NCI-H1417 (cell line): ENCODE data around the gene FBXW5.

Experiments
- DNase-seq, 3 experiments: peaks; one replicate each; lab custom pipeline; 2025; lab: John Stamatoyannopoulos, UW

The FBXW5 gene

DNA sequence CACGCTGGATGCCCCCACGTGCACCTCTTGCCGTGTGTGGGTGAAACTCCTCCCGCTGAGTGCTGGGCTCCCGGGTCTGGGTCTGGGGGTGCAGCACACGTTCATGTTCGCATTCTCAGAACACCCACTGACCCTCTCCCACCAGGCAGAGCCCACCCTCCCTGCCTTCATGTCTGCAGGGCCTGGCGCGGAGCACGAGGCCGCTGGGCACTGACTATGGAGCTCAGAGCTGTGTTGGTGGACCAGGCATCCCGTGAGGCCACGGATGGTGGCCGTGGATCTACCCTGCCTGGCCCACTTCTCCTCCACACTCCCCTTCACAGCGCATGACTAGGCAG is 16.4 kb upstream of the FBXW5 start:
- no peak for DNase-seq

GRCh38 chr9:136960212-136960937 is 15.8 kb upstream of the FBXW5 start:
- DNase-seq, result no peak

DNA sequence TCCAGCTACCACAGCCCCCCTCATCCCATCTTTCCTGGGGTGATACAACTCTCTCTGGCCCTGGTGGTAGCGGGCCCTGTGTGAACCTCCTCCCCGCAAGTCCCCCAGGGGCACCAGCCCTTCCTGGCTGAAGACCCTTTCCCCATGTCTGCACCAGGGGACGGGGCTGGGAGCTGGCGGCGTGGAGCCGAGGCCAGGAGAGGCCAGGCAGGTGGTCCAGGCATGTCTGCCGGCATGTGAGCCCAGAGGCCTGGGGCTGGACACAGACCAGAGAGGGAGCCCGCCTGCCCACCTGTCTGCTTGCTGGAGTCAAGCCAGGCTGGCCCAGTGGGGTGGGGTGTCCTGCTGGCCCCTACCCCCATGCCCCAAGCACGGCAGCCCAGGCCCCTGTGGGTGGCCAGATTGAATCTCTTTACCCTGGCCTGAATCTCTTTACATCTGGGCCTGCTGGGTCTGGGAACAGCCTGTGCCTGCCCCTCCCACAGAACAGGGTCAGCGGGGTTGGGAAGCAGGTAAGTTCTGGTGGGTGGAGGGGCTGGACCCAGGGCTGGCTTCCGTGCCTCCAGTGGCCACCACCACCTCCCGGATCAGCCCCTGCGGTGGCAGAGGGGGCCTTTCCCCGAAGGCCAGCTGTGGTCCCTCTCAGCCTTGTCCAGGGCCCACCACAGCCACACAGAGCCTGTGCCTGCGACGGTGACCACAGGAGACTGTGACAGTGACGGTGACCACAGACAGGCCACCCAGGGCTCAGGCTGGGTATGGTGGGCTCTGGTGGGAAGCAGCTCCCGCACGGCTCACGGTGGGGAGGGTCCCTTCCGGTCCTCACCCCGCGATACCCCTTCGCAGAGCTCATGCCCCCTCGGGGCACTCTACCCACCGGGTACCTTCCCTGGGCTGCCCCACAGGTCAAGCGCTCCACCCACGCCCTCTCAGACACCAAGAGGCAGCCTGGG is 14.6 kb upstream of the FBXW5 start:
- no peak for DNase-seq

- DNase-seq, result no peak
Observed at GRCh38 chr9:136958473-136958872, 13.9 kb upstream of the FBXW5 start.

DNA sequence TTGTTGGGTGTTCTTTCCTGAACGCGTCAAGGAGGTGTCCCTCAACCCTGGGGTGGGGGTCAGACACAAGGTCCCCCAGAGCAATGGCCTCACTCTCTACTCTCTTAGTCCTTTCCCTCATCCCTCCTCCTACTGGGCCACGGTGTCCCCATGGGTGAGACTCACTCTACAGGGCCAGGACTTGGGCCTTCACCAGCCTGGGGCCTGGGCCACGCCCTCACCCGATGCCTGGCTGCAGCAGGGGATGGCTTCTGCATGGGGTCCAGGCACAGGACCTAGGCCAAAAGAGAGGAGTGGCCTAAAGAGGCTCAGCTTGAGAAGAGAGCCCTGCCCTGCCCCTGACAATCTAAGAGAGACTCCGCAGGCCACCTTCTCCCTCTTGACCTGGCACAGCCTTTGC is 13.4 kb upstream of the FBXW5 start:
- DNase-seq, result no peak

DNA sequence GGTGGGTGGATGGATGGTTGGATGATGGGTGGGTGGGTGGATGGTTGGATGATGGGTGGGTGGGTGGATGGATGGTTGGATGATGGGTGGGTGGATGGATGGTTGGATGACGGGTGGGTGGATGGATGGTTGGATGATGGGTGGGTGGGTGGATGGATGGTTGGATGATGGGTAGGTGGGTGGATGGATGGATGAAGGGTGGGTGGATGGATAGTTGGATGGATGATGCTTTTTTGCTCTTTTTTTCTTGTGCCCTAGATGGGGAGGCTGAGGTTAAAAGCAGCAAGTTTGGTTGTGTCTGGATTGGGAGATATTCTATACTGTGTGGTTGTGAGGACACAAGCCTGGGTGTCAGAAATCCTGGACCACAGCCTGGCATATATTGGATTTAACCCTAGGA is 12.9 kb upstream of the FBXW5 start:
- DNase-seq, result no peak

DNA sequence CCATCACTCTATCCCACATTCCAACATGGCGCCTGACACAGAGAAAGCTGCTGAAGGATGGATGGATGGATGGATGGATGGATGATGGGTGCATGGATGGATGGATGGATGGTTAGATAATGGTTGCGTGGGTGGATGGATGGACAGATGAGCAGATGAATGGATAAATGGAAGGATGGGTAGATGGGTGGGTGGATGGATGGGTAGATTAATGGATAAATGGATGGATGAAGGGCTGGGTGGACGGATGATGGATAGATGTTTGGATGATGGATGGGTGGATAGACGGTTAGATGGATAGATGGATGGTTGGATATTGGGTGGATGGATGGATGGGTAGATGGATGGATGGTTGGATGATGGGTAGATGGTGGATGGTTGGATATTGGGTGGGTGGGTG is 12.1 kb upstream of the FBXW5 start:
- no peak for DNase-seq

GRCh38 chr9:136955943-136956335 is 11.4 kb upstream of the FBXW5 start:
- no peak for DNase-seq

DNA sequence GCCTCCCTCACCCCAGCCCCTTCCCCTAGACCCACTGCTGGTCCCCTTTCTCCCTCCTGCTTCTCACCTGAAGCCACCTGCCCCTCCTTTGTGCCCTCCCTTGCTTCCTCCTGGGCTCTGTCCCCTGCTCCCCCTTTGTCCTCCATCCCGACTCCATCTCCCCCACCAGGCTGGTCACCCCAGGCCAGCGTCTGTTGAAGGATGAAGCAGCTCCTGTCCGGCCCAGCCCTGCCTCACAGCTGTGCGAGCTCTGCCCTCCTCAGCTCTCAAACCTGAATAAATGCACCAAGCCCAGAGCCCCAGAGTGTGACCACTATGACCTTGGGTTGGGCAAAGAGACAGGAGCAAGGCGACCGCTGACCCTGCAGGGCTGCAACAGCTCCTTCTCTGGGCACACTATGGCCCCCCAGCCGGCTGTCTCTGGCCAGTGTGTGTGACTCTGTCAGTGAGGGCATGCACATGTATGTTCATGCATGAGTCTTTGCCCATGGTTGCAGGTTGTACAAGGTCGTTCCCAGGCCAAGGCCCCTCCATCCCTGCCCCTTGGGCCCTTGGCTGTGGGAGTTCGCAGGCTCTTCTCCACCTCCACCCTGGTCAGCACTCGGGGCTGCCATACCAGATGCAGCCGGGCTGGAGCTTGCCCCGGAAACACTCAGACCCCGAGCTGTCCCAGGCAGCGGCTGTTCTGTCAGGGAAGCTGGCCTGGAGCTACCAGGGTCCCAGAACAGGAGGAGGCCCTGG is 10.8 kb upstream of the FBXW5 start:
- no peak for DNase-seq

GRCh38 chr9:136954270-136955083 is 9.9 kb upstream of the FBXW5 start:
- DNase-seq, result no peak

- no peak for DNase-seq
Observed at GRCh38 chr9:136953771-136954269, 9.3 kb upstream of the FBXW5 start.

DNA sequence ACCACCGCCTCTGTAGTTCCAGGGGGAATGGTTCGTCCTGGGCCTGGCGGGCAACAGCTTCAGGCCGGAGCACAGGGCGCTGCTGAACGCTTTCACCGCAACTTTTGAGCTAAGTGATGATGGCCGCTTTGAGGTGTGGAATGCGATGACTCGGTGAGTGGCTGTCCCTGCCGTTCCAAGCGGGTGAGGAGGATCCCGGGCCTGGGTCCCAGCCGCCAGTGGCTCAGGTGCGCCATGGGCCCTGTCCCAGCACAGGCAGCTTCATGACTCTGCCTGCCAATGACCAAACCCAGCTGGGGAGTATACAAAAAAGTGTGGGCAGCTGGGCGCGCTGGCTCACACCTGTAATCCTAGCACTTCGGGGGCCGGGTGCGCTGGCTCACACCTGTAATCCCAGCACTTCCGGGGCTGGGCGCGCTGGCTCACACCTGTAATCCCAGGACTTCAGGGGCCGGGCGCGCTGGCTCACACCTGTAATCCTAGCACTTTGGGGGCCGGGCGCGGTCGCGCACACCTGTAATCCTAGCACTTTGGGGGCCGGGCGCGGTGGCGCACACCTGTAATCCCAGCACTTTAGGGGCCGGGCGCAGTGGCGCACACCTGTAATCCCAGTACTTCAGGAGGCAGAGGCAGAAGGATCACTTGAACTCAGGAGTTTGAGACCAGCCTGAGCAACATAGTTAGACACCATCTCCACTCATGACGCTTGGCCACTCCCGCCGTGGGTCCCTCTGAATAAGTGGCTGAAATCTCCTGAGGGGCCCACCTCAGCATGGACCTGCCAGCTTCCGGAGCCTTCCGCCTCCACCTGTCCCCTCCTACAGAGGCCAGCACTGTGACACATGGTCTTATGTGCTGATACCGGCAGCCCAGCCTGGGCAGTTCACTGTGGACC is 8.6 kb upstream of the FBXW5 start:
- no peak for DNase-seq

- DNase-seq, result peak in 2 of 3 experiments; percentile 20 to 48
Observed at GRCh38 chr9:136952321-136952850, 7.8 kb upstream of the FBXW5 start.

GRCh38 chr9:136951541-136952320 is 7.2 kb upstream of the FBXW5 start, which contains the start of gene LCN12:
Gene LCN12 (plus strand): TSS chr9:136952273. CDS start chr9:136952328, 55 bp downstream.
- peak in 1 of 3 experiments; percentile 48 for DNase-seq

- DNase-seq, result no peak
Observed at GRCh38 chr9:136950656-136951276, 6.2 kb upstream of the FBXW5 start.

GRCh38 chr9:136949817-136950655 is 5.5 kb upstream of the FBXW5 start:
- peak; percentile 86 to 99 (median 99) for DNase-seq

GRCh38 chr9:136949239-136949816 is 4.8 kb upstream of the FBXW5 start:
- no peak for DNase-seq
